ENCODE data around the gene NCKAP5.

Gene NCKAP5

GRCh38 chr2:132936791-132937190, 631.5 kb downstream of the NCKAP5 start:
- Histone ChIP-seq H2BK120ac (ENCODE audit: low read depth, low read length) (no peak overlapping the region), H3K4me2 (ENCODE audit: insufficient read depth, low read length, poor library complexity, severe bottlenecking) (no peak overlapping the region), H3K9ac (ENCODE audit: low read depth, low read length, poor library complexity) (no peak overlapping the region), H3K4me1 (ENCODE audit: control insufficient read depth in 2 of 2, insufficient read depth in 1 of 2, low read depth in 1 of 2, low read length in 2 of 2) (no peaks in the 10 kb centered on the region), H4K8ac (ENCODE audit: low read depth, low read length) (no peak overlapping the region), H3K36me3 (replicated peaks in 1 of 2; ENCODE audit: control insufficient read depth in 2 of 2, insufficient read depth in 2 of 2, low read length in 2 of 2) (peaks cover 0 to 21% of the 10 kb centered on the region in 2 donors), H2BK5ac (ENCODE audit: low read length) (no peak overlapping the region), H3K27ac (replicated peaks; ENCODE audit: low read length) (no peak overlapping the region), H2BK12ac (ENCODE audit: low read length) (no peak overlapping the region), H3K27me3 (ENCODE audit: control insufficient read depth in 3 of 3, insufficient read depth in 3 of 3, low read depth in 1 of 3, low read length in 3 of 3) (no peaks in the 10 kb centered on the region), H4K91ac (ENCODE audit: low read depth, low read length, poor library complexity) (no peak overlapping the region), H3K4ac (ENCODE audit: low read length) (no peak overlapping the region), H3K9me3 (replicated peaks in 1 of 2; ENCODE audit: control insufficient read depth in 2 of 2, insufficient read depth in 1 of 2, low read depth in 1 of 2, low read length in 2 of 2) (no peaks in the 10 kb centered on the region), H3K79me1 (ENCODE audit: low read depth, low read length) (no peaks in the 10 kb centered on the region), H3K23ac (ENCODE audit: low read depth, low read length, poor library complexity) (no peak overlapping the region), H2AK5ac (ENCODE audit: low read depth, low read length) (no peak overlapping the region), H3K4me3 (ENCODE audit: low read length in 2 of 2) (no peak overlapping the region), H2AFZ (ENCODE audit: low read length) (no peak overlapping the region), H3K18ac (ENCODE audit: low read length) (no peak overlapping the region), H3K14ac (ENCODE audit: low read length) (no peak overlapping the region), H2BK15ac (ENCODE audit: low read length) (no peak overlapping the region)
- no peak for DNase-seq (ENCODE audit: low spot score)
- WGBS, 2 donors (ENCODE audit: extremely low coverage in 2 of 2, insufficient read length in 2 of 2, insufficient replicate concordance in 1 of 2), result no CpG with 5 or more reads among the region's 1 CpG

- Histone ChIP-seq H2BK120ac (ENCODE audit: low read depth, low read length) (no peak overlapping the region), H3K27me3 (ENCODE audit: control insufficient read depth in 3 of 3, insufficient read depth in 3 of 3, low read depth in 1 of 3, low read length in 3 of 3) (no peaks in the 10 kb centered on the region), H4K91ac (ENCODE audit: low read depth, low read length, poor library complexity) (no peak overlapping the region), H2BK5ac (ENCODE audit: low read length) (no peak overlapping the region), H4K8ac (ENCODE audit: low read depth, low read length) (no peak overlapping the region), H3K4me1 (ENCODE audit: control insufficient read depth in 2 of 2, insufficient read depth in 1 of 2, low read depth in 1 of 2, low read length in 2 of 2) (no peaks in the 10 kb centered on the region), H2BK12ac (ENCODE audit: low read length) (no peak overlapping the region), H3K4me2 (ENCODE audit: insufficient read depth, low read length, poor library complexity, severe bottlenecking) (no peak overlapping the region), H2AFZ (ENCODE audit: low read length) (no peak overlapping the region), H2BK15ac (ENCODE audit: low read length) (no peak overlapping the region), H2AK5ac (ENCODE audit: low read depth, low read length) (no peak overlapping the region), H3K14ac (ENCODE audit: low read length) (no peak overlapping the region), H3K79me1 (ENCODE audit: low read depth, low read length) (no peaks in the 10 kb centered on the region), H3K36me3 (replicated peaks in 1 of 2; ENCODE audit: control insufficient read depth in 2 of 2, insufficient read depth in 2 of 2, low read length in 2 of 2) (peaks cover 0 to 20% of the 10 kb centered on the region in 2 donors), H3K4me3 (ENCODE audit: low read length in 2 of 2) (no peak overlapping the region), H3K27ac (replicated peaks; ENCODE audit: low read length) (no peak overlapping the region), H3K9me3 (replicated peaks in 1 of 2; ENCODE audit: control insufficient read depth in 2 of 2, insufficient read depth in 1 of 2, low read depth in 1 of 2, low read length in 2 of 2) (no peaks in the 10 kb centered on the region), H3K4ac (ENCODE audit: low read length) (no peak overlapping the region), H3K23ac (ENCODE audit: low read depth, low read length, poor library complexity) (no peak overlapping the region), H3K18ac (ENCODE audit: low read length) (no peak overlapping the region), H3K9ac (ENCODE audit: low read depth, low read length, poor library complexity) (no peak overlapping the region)
- WGBS, 2 donors (ENCODE audit: extremely low coverage in 2 of 2, insufficient read length in 2 of 2, insufficient replicate concordance in 1 of 2), result no CpG with 5 or more reads among the region's 1 CpG
- no peak for DNase-seq (ENCODE audit: low spot score)
These were observed 632.0 kb downstream of the NCKAP5 start for GRCh38 chr2:132936261-132936660.

GRCh38 chr2:132929786-132930185, 638.5 kb downstream of the NCKAP5 start:
- H3K23ac ChIP-seq (ENCODE audit: low read depth, low read length, poor library complexity), result no peak overlapping the region
- H3K27ac ChIP-seq (replicated peaks; ENCODE audit: low read length), result no peak overlapping the region
- no peaks in the 10 kb centered on the region for H3K4me1 ChIP-seq (ENCODE audit: control insufficient read depth in 2 of 2, insufficient read depth in 1 of 2, low read depth in 1 of 2, low read length in 2 of 2)
- no peak overlapping the region for H3K4ac ChIP-seq (ENCODE audit: low read length)
- no peak overlapping the region for H2BK120ac ChIP-seq (ENCODE audit: low read depth, low read length)
- H3K36me3 ChIP-seq (replicated peaks in 1 of 2; ENCODE audit: control insufficient read depth in 2 of 2, insufficient read depth in 2 of 2, low read length in 2 of 2), result peaks cover 0 to 47% of the 10 kb centered on the region in 2 donors
- H3K27me3 ChIP-seq (ENCODE audit: control insufficient read depth in 3 of 3, insufficient read depth in 3 of 3, low read depth in 1 of 3, low read length in 3 of 3), result no peaks in the 10 kb centered on the region
- no peak overlapping the region for H4K91ac ChIP-seq (ENCODE audit: low read depth, low read length, poor library complexity)
- no peak overlapping the region for H3K14ac ChIP-seq (ENCODE audit: low read length)
- no peak overlapping the region for H3K4me3 ChIP-seq (ENCODE audit: low read length in 2 of 2)
- H2AFZ ChIP-seq (ENCODE audit: low read length), result no peak overlapping the region
- H3K18ac ChIP-seq (ENCODE audit: low read length), result no peak overlapping the region
- no CpG with 5 or more reads among the region's 6 CpGs for WGBS, 2 donors (ENCODE audit: extremely low coverage in 2 of 2, insufficient read length in 2 of 2, insufficient replicate concordance in 1 of 2)
- H2BK12ac ChIP-seq (ENCODE audit: low read length), result no peak overlapping the region
- DNase-seq (ENCODE audit: low spot score), result no peak
- H3K9ac ChIP-seq (ENCODE audit: low read depth, low read length, poor library complexity), result no peak overlapping the region
- no peak overlapping the region for H2BK15ac ChIP-seq (ENCODE audit: low read length)
- no peak overlapping the region for H2BK5ac ChIP-seq (ENCODE audit: low read length)
- H3K4me2 ChIP-seq (ENCODE audit: insufficient read depth, low read length, poor library complexity, severe bottlenecking), result no peak overlapping the region
- no peaks in the 10 kb centered on the region for H3K79me1 ChIP-seq (ENCODE audit: low read depth, low read length)
- H4K8ac ChIP-seq (ENCODE audit: low read depth, low read length), result no peak overlapping the region
- no peak overlapping the region for H2AK5ac ChIP-seq (ENCODE audit: low read depth, low read length)
- peaks cover 1 to 15% of the 10 kb centered on the region in 2 donors for H3K9me3 ChIP-seq (replicated peaks in 1 of 2; ENCODE audit: control insufficient read depth in 2 of 2, insufficient read depth in 1 of 2, low read depth in 1 of 2, low read length in 2 of 2)

- Histone ChIP-seq H2AK5ac (ENCODE audit: low read depth, low read length) (no peak overlapping the region), H2BK12ac (ENCODE audit: low read length) (no peak overlapping the region), H3K9ac (ENCODE audit: low read depth, low read length, poor library complexity) (no peak overlapping the region), H4K91ac (ENCODE audit: low read depth, low read length, poor library complexity) (no peak overlapping the region), H3K27ac (replicated peaks; ENCODE audit: low read length) (no peak overlapping the region), H3K79me1 (ENCODE audit: low read depth, low read length) (no peaks in the 10 kb centered on the region), H3K4ac (ENCODE audit: low read length) (no peak overlapping the region), H2BK5ac (ENCODE audit: low read length) (no peak overlapping the region), H3K36me3 (replicated peaks in 1 of 2; ENCODE audit: control insufficient read depth in 2 of 2, insufficient read depth in 2 of 2, low read length in 2 of 2) (peaks cover 0 to 47% of the 10 kb centered on the region in 2 donors), H2AFZ (ENCODE audit: low read length) (no peak overlapping the region), H4K8ac (ENCODE audit: low read depth, low read length) (no peak overlapping the region), H3K27me3 (ENCODE audit: control insufficient read depth in 3 of 3, insufficient read depth in 3 of 3, low read depth in 1 of 3, low read length in 3 of 3) (no peaks in the 10 kb centered on the region), H3K14ac (ENCODE audit: low read length) (no peak overlapping the region), H3K4me2 (ENCODE audit: insufficient read depth, low read length, poor library complexity, severe bottlenecking) (no peak overlapping the region), H2BK15ac (ENCODE audit: low read length) (no peak overlapping the region), H3K23ac (ENCODE audit: low read depth, low read length, poor library complexity) (no peak overlapping the region), H3K18ac (ENCODE audit: low read length) (no peak overlapping the region), H2BK120ac (ENCODE audit: low read depth, low read length) (no peak overlapping the region), H3K4me1 (ENCODE audit: control insufficient read depth in 2 of 2, insufficient read depth in 1 of 2, low read depth in 1 of 2, low read length in 2 of 2) (no peaks in the 10 kb centered on the region), H3K9me3 (replicated peaks in 1 of 2; ENCODE audit: control insufficient read depth in 2 of 2, insufficient read depth in 1 of 2, low read depth in 1 of 2, low read length in 2 of 2) (peaks cover 0 to 15% of the 10 kb centered on the region in 2 donors), H3K4me3 (ENCODE audit: low read length in 2 of 2) (no peak overlapping the region)
- no peak for DNase-seq (ENCODE audit: low spot score)
- no CpG with 5 or more reads among the region's 3 CpGs for WGBS, 2 donors (ENCODE audit: extremely low coverage in 2 of 2, insufficient read length in 2 of 2, insufficient replicate concordance in 1 of 2)
These were observed 644.5 kb downstream of the NCKAP5 start for GRCh38 chr2:132923787-132924186.
